ENCODE results near the gene NRXN3. TPM values are rescaled to one million over a fixed set of nuclear protein-coding genes. Genes with fewer than 3 reads are reported as not detected.

NRXN3 gene
- total and polyA plus RNA-seq, 4 donors = 1.5 to 16.6 (median 7.7) TPM

DNA sequence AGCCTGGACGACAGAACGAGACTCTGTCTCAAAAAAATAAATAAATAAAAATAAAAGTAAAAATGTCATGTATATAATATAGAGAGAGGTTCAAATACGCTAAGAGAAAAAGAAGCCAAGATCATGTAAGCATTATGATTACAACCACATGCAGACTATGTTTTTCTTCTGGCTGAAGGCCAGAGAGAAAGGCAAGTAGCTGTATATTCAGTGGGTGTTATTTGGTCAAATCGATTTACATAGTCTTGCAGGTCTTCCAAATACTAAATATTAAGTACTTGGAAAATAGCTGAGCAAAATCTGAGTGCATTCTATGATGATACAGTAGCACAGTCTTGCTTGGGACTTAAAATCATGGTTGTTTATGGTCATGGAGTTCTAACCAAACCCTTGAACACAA is 1283.1 kb downstream of the NRXN3 start:
- DNase-seq (no peak), ATAC-seq (ENCODE audit: low FRiP score) (no peak)
- Histone ChIP-seq H3K4me3 (ENCODE audit: low read length in 2 of 2) (no peak overlapping the region), H3K36me3 (ENCODE audit: control insufficient read depth in 1 of 2, insufficient read depth in 2 of 2, low read length in 1 of 2) (no peaks in the 10 kb centered on the region), H3K4me1 (ENCODE audit: control insufficient read depth in 1 of 2, insufficient read depth in 2 of 2, low read length in 2 of 2) (peaks cover 0 to 3% of the 10 kb centered on the region in 2 donors), H3K27me3 (ENCODE audit: control insufficient read depth in 1 of 2, insufficient read depth in 2 of 2, low read length in 1 of 2) (no peaks in the 10 kb centered on the region), H3K9me3 (ENCODE audit: control insufficient read depth, low read length) (no peaks in the 10 kb centered on the region), H3K27ac (ENCODE audit: low read depth in 1 of 2, low read length in 2 of 2) (no peak overlapping the region)
- intact Hi-C loops (cut with DNase I) = no loop called here
- 69 to 78% methylated on average over 4 of the region's 4 CpGs for WGBS, 2 donors

- Histone ChIP-seq H3K9me3 (ENCODE audit: control insufficient read depth, low read length) (no peaks in the 10 kb centered on the region), H3K27me3 (ENCODE audit: control insufficient read depth in 1 of 2, insufficient read depth in 2 of 2, low read length in 1 of 2) (no peaks in the 10 kb centered on the region), H3K36me3 (ENCODE audit: control insufficient read depth in 1 of 2, insufficient read depth in 2 of 2, low read length in 1 of 2) (no peaks in the 10 kb centered on the region), H3K4me1 (ENCODE audit: control insufficient read depth in 1 of 2, insufficient read depth in 2 of 2, low read length in 2 of 2) (peaks cover 0 to 5% of the 10 kb centered on the region in 2 donors), H3K4me3 (ENCODE audit: low read length in 2 of 2) (no peak overlapping the region), H3K27ac (ENCODE audit: low read depth in 1 of 2, low read length in 2 of 2) (no peak overlapping the region)
- no peak for ATAC-seq (ENCODE audit: low FRiP score)
- no peak for DNase-seq
- intact Hi-C loops (cut with DNase I) = no loop called here
Observed at GRCh38 chr14:79464468-79464867, 1294.3 kb downstream of the NRXN3 start.

DNA sequence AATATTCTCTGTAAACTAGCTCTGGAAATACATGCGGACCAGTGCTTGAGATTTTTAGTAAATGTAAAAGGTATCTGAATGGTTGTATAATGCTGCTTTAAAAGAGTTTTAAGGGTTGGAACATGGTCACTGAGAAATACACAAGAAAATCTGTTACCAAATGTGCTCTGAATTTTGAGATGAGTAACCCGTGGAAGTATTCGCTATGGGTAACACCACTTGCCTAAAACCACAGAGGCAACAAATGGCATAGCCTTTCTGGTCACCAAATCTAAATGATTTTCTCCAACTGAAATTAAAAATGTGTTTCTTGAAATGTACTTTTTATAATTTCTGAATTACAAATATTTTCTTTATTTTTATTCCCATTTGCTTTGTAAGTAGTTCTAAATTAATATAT is 1295.5 kb downstream of the NRXN3 start:
- 90 to 92% methylated on average over 3 of the region's 3 CpGs for WGBS, 2 donors
- DNase-seq (no peak), ATAC-seq (ENCODE audit: low FRiP score) (no peak)
- no peak overlapping the region for H3K27ac ChIP-seq (ENCODE audit: low read depth in 1 of 2, low read length in 2 of 2)
- intact Hi-C loops (cut with DNase I) = no loop called here
- no peak overlapping the region for H3K4me3 ChIP-seq (ENCODE audit: low read length in 2 of 2)
- H3K36me3 ChIP-seq (ENCODE audit: control insufficient read depth in 1 of 2, insufficient read depth in 2 of 2, low read length in 1 of 2) = no peaks in the 10 kb centered on the region
- no peaks in the 10 kb centered on the region for H3K9me3 ChIP-seq (ENCODE audit: control insufficient read depth, low read length)
- no peaks in the 10 kb centered on the region for H3K27me3 ChIP-seq (ENCODE audit: control insufficient read depth in 1 of 2, insufficient read depth in 2 of 2, low read length in 1 of 2)
- peaks cover 0 to under 1% of the 10 kb centered on the region in 2 donors for H3K4me1 ChIP-seq (ENCODE audit: control insufficient read depth in 1 of 2, insufficient read depth in 2 of 2, low read length in 2 of 2)

DNA sequence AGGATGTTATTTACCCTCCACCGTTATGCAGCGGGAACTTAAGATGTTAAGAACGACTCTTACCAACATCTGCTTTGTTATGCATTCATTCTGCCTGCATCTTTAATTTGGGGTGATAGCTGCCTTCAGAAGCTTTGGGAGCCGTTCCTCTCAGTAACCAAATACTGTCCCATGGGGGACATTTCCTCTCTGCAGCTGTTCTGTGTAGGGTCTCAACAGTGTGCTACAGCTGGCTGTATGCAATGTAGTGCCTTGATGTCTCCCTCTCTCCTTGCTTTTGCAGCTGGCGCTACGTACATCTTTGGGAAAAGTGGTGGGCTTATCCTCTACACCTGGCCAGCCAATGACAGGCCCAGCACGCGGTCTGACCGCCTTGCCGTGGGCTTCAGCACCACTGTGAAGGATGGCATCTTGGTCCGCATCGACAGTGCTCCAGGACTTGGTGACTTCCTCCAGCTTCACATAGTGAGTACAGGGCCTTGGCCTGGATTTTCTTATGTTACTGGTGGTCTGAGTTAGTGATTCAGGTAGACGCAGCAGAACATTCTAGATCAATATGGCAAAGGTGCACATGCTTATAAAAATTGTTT is 1296.9 kb downstream of the NRXN3 start:
- no peaks in the 10 kb centered on the region for H3K9me3 ChIP-seq (ENCODE audit: control insufficient read depth, low read length)
- H3K27ac ChIP-seq (ENCODE audit: low read depth in 1 of 2, low read length in 2 of 2) = no peak overlapping the region
- no peaks in the 10 kb centered on the region for H3K4me1 ChIP-seq (ENCODE audit: control insufficient read depth in 1 of 2, insufficient read depth in 2 of 2, low read length in 2 of 2)
- intact Hi-C loops (cut with DNase I) = no loop called here
- no peak for DNase-seq
- ATAC-seq (ENCODE audit: low FRiP score) = no peak
- H3K4me3 ChIP-seq (ENCODE audit: low read length in 2 of 2) = no peak overlapping the region
- H3K27me3 ChIP-seq (ENCODE audit: control insufficient read depth in 1 of 2, insufficient read depth in 2 of 2, low read length in 1 of 2) = no peaks in the 10 kb centered on the region
- no peaks in the 10 kb centered on the region for H3K36me3 ChIP-seq (ENCODE audit: control insufficient read depth in 1 of 2, insufficient read depth in 2 of 2, low read length in 1 of 2)
- WGBS, 2 donors = 91 to 93% methylated on average over 13 of the region's 13 CpGs

- Histone ChIP-seq H3K4me3 (ENCODE audit: low read length in 2 of 2) (no peak overlapping the region), H3K36me3 (ENCODE audit: control insufficient read depth in 1 of 2, insufficient read depth in 2 of 2, low read length in 1 of 2) (no peaks in the 10 kb centered on the region), H3K27me3 (ENCODE audit: control insufficient read depth in 1 of 2, insufficient read depth in 2 of 2, low read length in 1 of 2) (no peaks in the 10 kb centered on the region), H3K27ac (ENCODE audit: low read depth in 1 of 2, low read length in 2 of 2) (no peak overlapping the region), H3K4me1 (ENCODE audit: control insufficient read depth in 1 of 2, insufficient read depth in 2 of 2, low read length in 2 of 2) (no peaks in the 10 kb centered on the region), H3K9me3 (ENCODE audit: control insufficient read depth, low read length) (no peaks in the 10 kb centered on the region)
- no peak for ATAC-seq (ENCODE audit: low FRiP score)
- intact Hi-C loops (cut with DNase I) = no loop called here
- no peak for DNase-seq
- 74 to 76% methylated on average over 2 of the region's 2 CpGs for WGBS, 2 donors
Observed at GRCh38 chr14:79467835-79468234, 1297.7 kb downstream of the NRXN3 start.

GRCh38 chr14:79468486-79468885 is 1298.3 kb downstream of the NRXN3 start:
- intact Hi-C loops (cut with DNase I) = no loop called here
- Histone ChIP-seq H3K4me3 (ENCODE audit: low read length in 2 of 2) (no peak overlapping the region), H3K9me3 (ENCODE audit: control insufficient read depth, low read length) (no peaks in the 10 kb centered on the region), H3K27me3 (ENCODE audit: control insufficient read depth in 1 of 2, insufficient read depth in 2 of 2, low read length in 1 of 2) (no peaks in the 10 kb centered on the region), H3K4me1 (ENCODE audit: control insufficient read depth in 1 of 2, insufficient read depth in 2 of 2, low read length in 2 of 2) (peaks cover 0 to 2% of the 10 kb centered on the region in 2 donors), H3K27ac (ENCODE audit: low read depth in 1 of 2, low read length in 2 of 2) (no peak overlapping the region), H3K36me3 (ENCODE audit: control insufficient read depth in 1 of 2, insufficient read depth in 2 of 2, low read length in 1 of 2) (no peaks in the 10 kb centered on the region)
- ATAC-seq (ENCODE audit: low FRiP score) (no peak), DNase-seq (no peak)
- 92 to 95% methylated on average over 3 of the region's 3 CpGs for WGBS, 2 donors

DNA sequence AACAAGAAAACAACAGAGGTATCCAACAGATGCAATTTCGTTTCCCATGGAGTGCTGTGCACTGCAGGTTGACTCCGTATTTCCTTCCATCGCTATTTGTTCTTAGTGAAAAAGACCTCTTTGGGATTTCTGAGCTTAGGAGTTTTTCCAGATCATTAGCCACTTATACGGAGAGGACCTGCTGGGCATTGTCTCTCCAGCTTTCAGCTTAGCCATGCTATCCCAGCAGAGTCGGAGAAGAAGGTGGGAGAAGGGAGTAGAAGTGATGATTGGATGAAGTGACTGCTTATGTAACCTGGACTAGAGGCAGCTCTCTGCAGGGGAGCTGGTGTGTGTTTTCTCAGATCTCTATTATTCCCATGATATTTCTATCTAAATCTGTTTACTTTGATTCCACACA is 1303.5 kb downstream of the NRXN3 start:
- DNase-seq = no peak
- no peaks in the 10 kb centered on the region for H3K9me3 ChIP-seq (ENCODE audit: control insufficient read depth, low read length)
- no peak for ATAC-seq (ENCODE audit: low FRiP score)
- WGBS, 2 donors = 77 to 78% methylated on average over 5 of the region's 5 CpGs
- intact Hi-C loops (cut with DNase I) = no loop called here
- H3K36me3 ChIP-seq (ENCODE audit: control insufficient read depth in 1 of 2, insufficient read depth in 2 of 2, low read length in 1 of 2) = no peaks in the 10 kb centered on the region
- H3K27me3 ChIP-seq (ENCODE audit: control insufficient read depth in 1 of 2, insufficient read depth in 2 of 2, low read length in 1 of 2) = no peaks in the 10 kb centered on the region
- no peak overlapping the region for H3K27ac ChIP-seq (ENCODE audit: low read depth in 1 of 2, low read length in 2 of 2)
- H3K4me1 ChIP-seq (ENCODE audit: control insufficient read depth in 1 of 2, insufficient read depth in 2 of 2, low read length in 2 of 2) = peaks cover 0 to 2% of the 10 kb centered on the region in 2 donors
- H3K4me3 ChIP-seq (ENCODE audit: low read length in 2 of 2) = no peak overlapping the region

- H3K27me3 ChIP-seq (ENCODE audit: control insufficient read depth in 1 of 2, insufficient read depth in 2 of 2, low read length in 1 of 2) = no peaks in the 10 kb centered on the region
- H3K36me3 ChIP-seq (ENCODE audit: control insufficient read depth in 1 of 2, insufficient read depth in 2 of 2, low read length in 1 of 2) = no peaks in the 10 kb centered on the region
- DNase-seq = no peak
- intact Hi-C loops (cut with DNase I) = no loop called here
- H3K27ac ChIP-seq (ENCODE audit: low read depth in 1 of 2, low read length in 2 of 2) = no peak overlapping the region
- no peak overlapping the region for H3K4me3 ChIP-seq (ENCODE audit: low read length in 2 of 2)
- WGBS, 2 donors = 75 to 80% methylated on average over 6 of the region's 6 CpGs
- peaks cover 0 to 2% of the 10 kb centered on the region in 2 donors for H3K4me1 ChIP-seq (ENCODE audit: control insufficient read depth in 1 of 2, insufficient read depth in 2 of 2, low read length in 2 of 2)
- no peak for ATAC-seq (ENCODE audit: low FRiP score)
- no peaks in the 10 kb centered on the region for H3K9me3 ChIP-seq (ENCODE audit: control insufficient read depth, low read length)
Observed at GRCh38 chr14:79475887-79476532, 1305.8 kb downstream of the NRXN3 start.

- no peaks in the 10 kb centered on the region for H3K36me3 ChIP-seq (ENCODE audit: control insufficient read depth in 1 of 2, insufficient read depth in 2 of 2, low read length in 1 of 2)
- no peak overlapping the region for H3K27ac ChIP-seq (ENCODE audit: low read depth in 1 of 2, low read length in 2 of 2)
- H3K4me1 ChIP-seq (ENCODE audit: control insufficient read depth in 1 of 2, insufficient read depth in 2 of 2, low read length in 2 of 2) = peaks cover 0 to 2% of the 10 kb centered on the region in 2 donors
- H3K4me3 ChIP-seq (ENCODE audit: low read length in 2 of 2) = no peak overlapping the region
- DNase-seq (no peak), ATAC-seq (ENCODE audit: low FRiP score) (no peak)
- H3K9me3 ChIP-seq (ENCODE audit: control insufficient read depth, low read length) = no peaks in the 10 kb centered on the region
- 91 to 95% methylated on average over 2 of the region's 2 CpGs for WGBS, 2 donors
- intact Hi-C loops (cut with DNase I) = no loop called here
- no peaks in the 10 kb centered on the region for H3K27me3 ChIP-seq (ENCODE audit: control insufficient read depth in 1 of 2, insufficient read depth in 2 of 2, low read length in 1 of 2)
Observed at GRCh38 chr14:79476552-79476951, 1306.4 kb downstream of the NRXN3 start.
